Measurements from ENCODE around the gene CHURC1.

DNA sequence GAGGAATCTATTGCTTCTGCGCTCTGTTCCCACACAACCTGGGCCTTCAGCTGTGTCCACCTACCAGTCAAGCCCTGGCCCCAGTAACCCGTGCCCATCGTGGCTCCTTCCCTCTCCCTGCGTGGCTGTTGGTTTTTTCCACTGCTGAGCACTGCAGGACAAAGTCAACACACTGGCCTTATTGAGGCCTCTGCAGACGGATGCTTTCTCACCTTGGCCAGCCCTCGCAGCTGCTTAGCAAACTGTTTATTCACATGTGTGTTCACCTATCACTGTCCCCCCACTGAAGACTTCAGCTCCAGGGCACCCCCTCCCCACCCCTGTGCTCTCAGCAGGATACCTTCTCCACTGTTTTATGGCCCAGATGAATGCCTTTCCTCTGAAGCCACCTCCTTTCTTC is 41.0 kb downstream of the CHURC1 start:
- TF ChIP-seq EZH2 (IDR thresholded peaks at IDR 0.05; ENCODE audit: insufficient read depth, poor library complexity, severe bottlenecking) (no peak), EZH2phosphoT487 (IDR thresholded peaks at IDR 0.05; ENCODE audit: insufficient read depth, low read depth) (no peak)

Data from GM23248 (cell line).